Thyroid gland (tissue), 4 donors: ENCODE results near the gene NUP98. TPM values are rescaled to one million over a fixed set of nuclear protein-coding genes. Genes with fewer than 3 reads are reported as not detected.

ENCODE experiments used
- DNase-seq, 2 donors: peaks; one replicate each; pipeline ENCODE4 v3.0.0-alpha.2; 2019
- H3K27ac ChIP-seq, 3 donors: fragments of 200-600 bp; sonication (generic); 1 replicate in 2 of 3; 2 replicates in 1 of 3; pipeline ENCODE4 v1.5.1; 2016 to 2019; ENCODE audit warnings: mild to moderate bottlenecking in 1 of 3, moderate library complexity in 1 of 3
- H3K27me3 ChIP-seq: fragments of 200-600 bp; sonication (generic); one replicate; pipeline ENCODE4 v1.5.1; 2019
- H3K36me3 ChIP-seq, 2 donors: fragments of 200-600 bp; sonication (generic); one replicate each; pipeline ENCODE4 v1.5.1; 2016 to 2019
- H3K4me1 ChIP-seq, 2 donors: fragments of 200-600 bp; sonication (generic); one replicate each; pipeline ENCODE4 v1.5.1; 2017 to 2019
- H3K4me3 ChIP-seq, 3 donors: fragments of 200-600 bp; sonication (generic); replicated peaks in 1 of 3; 1 replicate in 2 of 3; 2 replicates in 1 of 3; pipeline ENCODE4 v1.5.1; 2016; ENCODE audit warnings: mild to moderate bottlenecking in 1 of 3
- H3K9me3 ChIP-seq: fragments of 200-600 bp; sonication (generic); one replicate; pipeline ENCODE4 v1.5.1; 2017
- CTCF ChIP-seq, 6 experiments: fragments of 200-600 bp in 3 of 6; fragments of 450-650 bp in 3 of 6; sonication (generic) in 3 of 6; IDR thresholded peaks; one replicate each; pipeline ENCODE4 v1.5.1; 2016 to 2019; ENCODE audit warnings: antibody characterized with exemption in 6 of 6, mild to moderate bottlenecking in 2 of 6, inconsistent platforms in 1 of 6, moderate library complexity in 1 of 6
- POLR2A ChIP-seq, 2 donors: fragments of 450-650 bp; IDR thresholded peaks; one replicate each; pipeline ENCODE4 v1.6.1; 2017; ENCODE audit warnings: antibody characterized with exemption in 2 of 2, mild to moderate bottlenecking in 2 of 2, moderate library complexity in 1 of 2
- WGBS, 2 donors: methylation state at CpG; one replicate each; pipeline ENCODE4 v1.1.5; 2017; 5-methylcytosine and 5-hydroxymethylcytosine counted together
- intact Hi-C: fragments of 100-400 bp; cut with DNase I; formaldehyde crosslinking; loops from one replicate; pipeline ENCODE4 v1.15.1; 2023
- small RNA-seq: library from RNA; depleted of rRNA; stranded (forward); fragments of <200 nt; gene quantifications from one replicate; pipeline ENCODE3, GENCODE V24; 2016
- total RNA-seq, 4 donors: library from RNA; depleted of rRNA; stranded (reverse); fragments of >200 nt; gene quantifications; one replicate each; pipeline ENCODE4 v1.2.3, GENCODE V29; 2016

NUP98 gene
- total RNA-seq, 4 donors from 2014 or later = 117 to 188 (median 160) TPM

GRCh38 chr11:3626250-3626960, 170.9 kb downstream of the NUP98 start:
- intact Hi-C loops = no loop called here
- Histone ChIP-seq H3K36me3 (no peaks in the 10 kb centered on the region), H3K4me1 (no peaks in the 10 kb centered on the region), H3K27me3 (no peaks in the 10 kb centered on the region), H3K9me3 (no peaks in the 10 kb centered on the region), H3K27ac (no peak overlapping the region), H3K4me3 (no peak overlapping the region)
- 84 to 88% methylated on average over 23 of the region's 23 CpGs for WGBS, 2 donors
- DNase-seq = peak in 1 of 2 donors; percentile 25
- TF ChIP-seq POLR2A (IDR thresholded peaks at IDR 0.05) (no peak), CTCF (IDR thresholded peaks at IDR 0.05) (no peak)

Small RNA genes within 50 kb of the gene (small RNA-seq; reads per million reads assigned to genes)
- gene RF00019 (not detected), gene RNU6-1143P (not detected), gene RNU7-50P (not detected)

Other genes with a start within 250 kb of the NUP98 start
- 10 to 100 TPM in 1 of 4 donors, 1 to 10 TPM in 3; 1.6 to 11.8 (median 2.7) TPM for gene ART5, start 155.6 kb downstream of the NUP98 start, total RNA-seq
- not detected for gene ART1, start 152.4 kb downstream of the NUP98 start, total RNA-seq
- gene CHRNA10, start 126.2 kb downstream of the NUP98 start, total RNA-seq = 1 to 10 TPM in 3 of 4 donors, under 1 TPM in 1; 0.54 to 2.3 (median 1.6) TPM
- 10 to 100 TPM; 24.6 to 36.5 (median 30.5) TPM for gene PGAP2, start 11.0 kb upstream of the NUP98 start, total RNA-seq
- 10 to 100 TPM; 17.3 to 39.0 (median 27.8) TPM for gene RHOG, start 43.4 kb upstream of the NUP98 start, total RNA-seq
- gene STIM1, start 58.1 kb upstream of the NUP98 start, total RNA-seq = 10 to 100 TPM; 54.3 to 89.2 (median 71.0) TPM